GM12891 (cell line): Measurements from ENCODE around the gene LEMD2.

ENCODE experiments used
- DNase-seq: peaks from one replicate; pipeline ENCODE4 v3.0.0; 2011; ENCODE audit warnings: low spot score; ENCODE audit not compliant: insufficient read length
- FAIRE-seq: peaks from 2 replicates; lab custom pipeline; 2011; peaks lifted over from hg19 to GRCh38; lab: Jason Lieb, UNC
- PAX5 ChIP-seq: IDR thresholded peaks from 2 replicates; pipeline ENCODE4 v1.6.1; 2011; ENCODE audit warnings: low read length, moderate library complexity, mild to moderate bottlenecking; ENCODE audit not compliant: insufficient read depth, severe bottlenecking
- POLR2A ChIP-seq: IDR thresholded peaks from 2 replicates; pipeline ENCODE4 v1.6.1; 2011; ENCODE audit warnings: low read depth, low read length, control low read depth
- POLR2AphosphoS5 ChIP-seq: IDR thresholded peaks from 2 replicates; pipeline ENCODE4 v1.6.1; 2011; ENCODE audit warnings: low read depth, low read length, control low read depth
- POU2F2 ChIP-seq: IDR thresholded peaks from 2 replicates; pipeline ENCODE4 v1.6.1; 2011; ENCODE audit warnings: low read depth, mild to moderate bottlenecking, control low read depth, low read length, moderate library complexity
- SPI1 ChIP-seq: IDR thresholded peaks from 2 replicates; pipeline ENCODE4 v1.6.1; 2011; ENCODE audit warnings: low read depth, low read length, control low read depth
- TAF1 ChIP-seq: IDR thresholded peaks from 2 replicates; pipeline ENCODE4 v1.6.1; 2011; ENCODE audit warnings: low read depth, low read length, control low read depth

The LEMD2 gene

DNA sequence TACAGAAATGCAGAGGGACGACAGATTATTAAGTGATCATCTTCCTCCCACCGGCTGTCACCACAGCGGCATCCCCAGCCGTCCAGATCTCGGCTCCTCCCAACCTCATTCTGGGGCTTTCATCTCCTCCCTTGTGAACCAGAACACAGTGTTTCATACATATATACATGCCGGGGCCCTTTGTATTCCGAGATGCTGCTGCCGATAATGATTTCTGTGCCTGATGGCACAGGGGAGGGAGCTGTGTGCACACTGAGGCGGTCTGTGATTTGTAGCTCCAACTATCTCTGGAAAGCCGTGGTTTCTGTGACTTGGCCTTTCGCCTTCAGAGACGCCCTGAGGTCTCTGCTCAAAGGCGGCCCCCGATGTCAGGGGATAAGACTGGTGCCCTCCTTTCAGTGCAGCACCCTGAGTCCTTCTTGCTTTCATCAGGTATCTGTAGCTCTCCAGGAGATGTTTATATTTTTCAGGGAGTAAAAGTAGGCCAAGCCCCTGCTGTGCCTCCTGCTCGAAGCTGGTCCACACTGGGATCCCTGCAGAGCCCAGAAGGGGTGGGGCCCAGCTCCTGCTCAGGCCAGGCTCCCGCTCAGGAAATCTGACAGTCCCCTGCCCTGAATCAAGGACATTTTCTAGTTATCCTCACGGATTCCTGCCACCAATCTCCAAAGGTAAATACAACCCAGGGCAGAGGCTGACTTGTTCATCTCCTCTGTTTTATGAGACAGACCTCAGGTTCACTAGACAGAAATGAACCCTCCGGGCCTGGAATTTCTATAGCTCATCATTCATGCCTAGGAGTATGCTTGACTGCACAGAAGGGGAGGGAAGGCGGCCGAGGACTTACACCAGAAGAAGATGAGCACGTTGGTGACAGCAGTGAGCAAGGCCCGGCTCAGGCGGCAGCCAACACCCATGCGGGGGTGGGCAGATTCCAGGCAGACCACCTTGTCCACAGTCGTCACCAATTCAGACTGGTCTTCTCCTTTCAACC is 11.2 kb downstream of the LEMD2 start:
- FAIRE-seq, result no peak
- no peak for DNase-seq
- TF ChIP-seq POLR2A (no peak), POLR2AphosphoS5 (no peak), TAF1 (no peak), PAX5 (no peak), POU2F2 (no peak)

DNA sequence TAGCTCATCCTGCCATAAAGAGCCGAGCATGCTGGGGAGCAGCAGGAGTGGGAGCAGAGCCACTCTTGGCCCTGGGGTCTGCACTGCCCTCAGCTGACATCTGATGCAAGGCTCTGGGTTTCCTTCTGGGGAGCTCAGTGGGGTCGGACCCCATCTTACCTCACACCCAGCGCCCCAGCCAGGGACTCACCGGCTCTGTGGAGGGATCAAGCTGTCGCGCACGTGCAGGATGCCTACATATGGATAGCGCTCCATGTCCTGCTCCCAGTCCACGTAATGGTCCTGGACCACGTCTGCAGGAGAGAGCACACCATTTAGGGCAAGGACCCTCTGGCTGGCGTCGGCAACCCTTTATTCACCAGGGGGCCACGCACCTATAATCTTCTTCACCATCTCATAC is 12.2 kb downstream of the LEMD2 start:
- no peak for DNase-seq
- no peak for FAIRE-seq
- no peak for TF ChIP-seq PAX5
- TF ChIP-seq POU2F2, result no peak
- no peak for TF ChIP-seq TAF1
- TF ChIP-seq POLR2AphosphoS5, result no peak
- no peak for TF ChIP-seq POLR2A
- no peak for TF ChIP-seq SPI1

DNA sequence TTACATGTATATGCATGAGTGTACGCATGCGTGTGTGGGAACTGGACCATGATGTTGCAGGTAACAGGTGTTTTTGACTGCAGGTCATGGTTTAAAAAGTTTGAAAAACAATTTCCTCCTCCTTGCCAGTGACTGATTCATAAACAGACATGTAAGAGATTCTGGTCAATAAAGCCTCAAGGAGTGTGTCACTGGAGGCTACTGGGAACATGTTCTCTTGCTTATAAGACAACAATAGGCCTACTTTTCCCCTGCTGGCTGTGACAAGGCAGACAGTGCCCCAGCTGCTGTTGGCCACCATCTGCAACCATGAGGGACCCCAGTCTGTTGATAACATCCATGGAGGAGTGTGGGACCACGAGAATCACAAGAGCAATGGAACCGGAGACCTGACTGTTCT is 12.7 kb downstream of the LEMD2 start:
- DNase-seq (no peak), FAIRE-seq (no peak)
- no peak for TF ChIP-seq POLR2A
- TF ChIP-seq TAF1, result no peak
- no peak for TF ChIP-seq SPI1
- TF ChIP-seq PAX5, result no peak
- no peak for TF ChIP-seq POU2F2
- no peak for TF ChIP-seq POLR2AphosphoS5

DNA sequence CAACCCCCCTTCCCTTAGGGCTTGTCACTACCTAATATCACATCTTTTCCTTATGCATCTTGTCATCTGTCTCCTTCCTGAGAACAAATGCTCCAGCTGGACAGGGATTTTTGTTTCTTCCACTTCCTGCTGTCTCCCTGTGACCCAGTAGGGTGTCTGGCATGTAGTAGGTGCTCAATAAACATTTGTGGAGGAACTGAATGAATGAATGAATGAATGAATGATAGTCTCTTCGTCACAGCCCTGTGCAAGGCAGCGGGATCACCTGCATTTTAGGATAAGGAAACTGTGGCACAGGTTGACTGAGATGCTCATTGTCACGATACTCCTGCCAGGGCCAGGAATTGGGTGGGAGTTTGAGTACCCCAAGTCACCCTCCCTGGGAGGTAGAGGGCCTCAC is 14.2 kb downstream of the LEMD2 start:
- DNase-seq (no peak), FAIRE-seq (no peak)
- TF ChIP-seq POU2F2, result no peak
- TF ChIP-seq SPI1, result no peak
- no peak for TF ChIP-seq POLR2AphosphoS5
- no peak for TF ChIP-seq PAX5
- TF ChIP-seq POLR2A, result no peak
- no peak for TF ChIP-seq TAF1

DNA sequence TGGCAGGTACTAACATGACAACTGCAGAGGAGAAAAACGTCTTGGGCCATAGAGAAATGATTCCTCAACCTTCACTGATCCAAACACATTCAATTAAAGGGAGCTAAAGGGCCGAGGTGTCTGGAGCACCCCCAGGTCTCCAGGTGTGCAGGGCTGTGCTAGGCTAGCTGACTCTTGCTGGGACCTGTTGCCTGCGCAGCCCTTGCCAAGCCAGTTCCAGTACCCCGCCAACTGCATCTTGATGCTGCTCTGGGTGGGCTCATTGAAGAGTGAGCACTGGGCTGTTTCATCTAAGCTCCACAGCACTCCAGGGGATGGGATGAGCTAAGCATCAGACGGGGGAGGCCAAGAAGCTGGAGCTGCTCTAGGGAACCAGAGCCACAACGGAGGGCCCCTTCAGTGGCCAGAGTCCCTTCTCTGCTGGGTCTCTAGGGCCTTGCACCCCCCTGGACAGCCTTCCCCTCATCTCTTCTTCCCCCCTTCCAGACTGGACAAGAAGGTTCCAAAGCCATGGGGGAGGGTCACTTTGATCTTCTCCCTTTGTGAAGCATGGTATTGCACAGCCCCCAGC is 15.9 kb downstream of the LEMD2 start:
- TF ChIP-seq PAX5 (no peak), TAF1 (no peak), POLR2A (no peak), POLR2AphosphoS5 (no peak), POU2F2 (no peak), SPI1 (no peak)
- FAIRE-seq (no peak), DNase-seq (no peak)

DNA sequence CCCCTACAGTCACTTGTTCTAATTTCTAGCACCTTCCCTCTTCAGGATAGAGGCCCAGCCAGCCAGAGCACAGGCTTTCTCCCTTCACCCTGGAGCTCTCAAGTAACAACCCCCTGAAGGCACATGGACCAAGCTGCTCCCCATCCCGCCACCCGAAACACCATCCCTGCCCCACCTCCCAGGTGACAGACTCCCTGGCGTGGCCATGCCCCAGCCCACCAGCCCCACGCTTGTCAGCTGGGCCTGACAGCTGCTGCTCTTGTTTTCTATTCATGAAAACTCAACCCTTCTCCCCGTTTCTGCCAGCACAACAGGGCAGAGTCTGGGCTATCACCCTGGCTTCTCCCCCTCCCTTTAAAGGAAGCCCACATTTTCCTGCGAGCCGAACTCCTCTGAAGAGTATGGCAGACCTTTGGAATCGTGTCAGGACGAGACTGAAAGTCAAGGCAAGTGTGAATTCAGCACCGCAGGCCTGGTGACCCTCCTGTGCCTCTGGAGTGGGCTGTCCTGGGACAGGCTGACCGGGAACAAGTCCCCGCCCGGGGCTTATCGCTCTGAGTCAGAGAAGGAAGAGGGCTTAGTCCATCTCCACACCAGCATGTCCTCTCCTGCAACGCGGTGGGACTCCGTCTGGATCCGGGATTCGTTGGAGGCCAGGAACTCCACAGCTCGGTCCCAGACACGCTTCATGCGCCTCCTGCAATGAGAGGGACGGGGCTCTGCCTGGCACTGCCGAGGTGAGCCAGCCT is 16.7 kb downstream of the LEMD2 start:
- FAIRE-seq, result no peak
- TF ChIP-seq PAX5 (no peak), SPI1 (no peak), TAF1 (no peak), POU2F2 (no peak), POLR2A (no peak), POLR2AphosphoS5 (no peak)
- no peak for DNase-seq

DNA sequence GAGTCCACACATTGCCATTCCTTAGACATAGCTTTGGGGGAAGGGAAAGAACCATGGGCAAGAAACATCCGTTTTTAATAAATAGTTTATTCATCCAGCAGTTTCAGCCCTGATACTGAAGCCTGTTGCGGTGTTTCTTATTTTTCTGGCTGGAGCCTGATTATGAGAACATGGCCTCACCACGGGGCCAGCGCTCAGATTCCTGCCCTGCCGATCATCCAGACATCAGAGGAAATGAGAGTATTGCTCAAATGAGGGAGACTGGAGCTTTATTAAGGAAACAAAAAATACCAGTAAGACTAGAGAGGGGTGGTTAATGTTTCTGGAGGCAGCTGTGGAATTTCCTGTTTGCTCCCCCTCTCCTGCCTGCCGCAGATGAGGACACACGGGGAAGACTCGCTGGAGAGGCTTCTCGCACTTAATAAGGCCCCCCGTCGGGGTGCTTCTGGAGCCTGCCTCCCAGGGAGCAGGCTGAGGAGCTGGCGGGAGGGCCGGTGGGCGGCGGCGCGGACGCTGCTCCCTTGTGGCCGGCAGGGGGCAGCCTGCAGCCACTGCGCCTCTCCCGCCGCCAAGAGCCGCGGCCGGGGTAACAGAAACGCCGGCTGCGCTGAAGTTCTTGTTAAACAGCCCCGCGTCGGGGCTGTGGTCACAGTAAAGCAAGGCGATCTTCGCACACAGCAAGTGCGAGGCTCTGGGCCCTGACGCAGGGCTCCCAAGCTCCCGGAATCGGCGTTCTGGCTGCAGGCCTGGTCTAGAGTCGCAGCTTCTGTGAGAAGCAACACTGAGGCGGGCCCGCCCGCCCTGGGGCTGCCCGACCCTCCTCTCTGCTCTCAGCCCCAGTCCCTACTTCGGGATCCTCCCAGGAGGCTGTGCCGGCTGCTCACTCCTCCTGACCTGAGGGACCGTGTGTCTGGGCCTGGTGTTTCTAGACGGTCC is 17.5 kb downstream of the LEMD2 start:
- TF ChIP-seq POU2F2, result no peak
- TF ChIP-seq SPI1, result no peak
- TF ChIP-seq PAX5, result peak; percentile 5
- FAIRE-seq, result peak; percentile 79
- peak; percentile 85 for DNase-seq

DNA sequence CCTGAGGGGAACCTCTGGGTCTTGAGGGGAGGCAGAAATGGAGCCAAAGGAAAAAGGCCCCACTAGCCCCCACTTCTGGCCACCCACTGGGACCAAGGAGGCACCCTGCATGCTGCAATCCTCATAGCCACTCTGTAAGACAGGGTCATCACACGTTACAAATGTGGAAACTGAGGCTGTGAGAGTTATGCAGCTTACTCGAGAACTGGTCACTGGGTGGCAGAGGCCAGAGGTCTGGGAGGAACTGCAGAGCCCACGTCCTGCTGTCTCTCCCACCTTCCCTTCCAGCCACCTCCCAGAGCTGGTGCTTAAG is 18.1 kb downstream of the LEMD2 start:
- TF ChIP-seq TAF1 (no peak), POLR2AphosphoS5 (no peak; the same call in 1 of the 2 replicates), PAX5 (no peak), POU2F2 (no peak), POLR2A (no peak), SPI1 (no peak)
- DNase-seq, result no peak
- no peak for FAIRE-seq
